NOMO-1 treated with DMSO at 0.1 percent for 48 hours (cell line): ENCODE measurements around the gene COL16A1.

Experiments used
- DNase-seq: peaks from one replicate; lab custom pipeline; 2025; ENCODE audit not compliant: unreplicated experiment; lab: John Stamatoyannopoulos, UW

Gene COL16A1

DNA sequence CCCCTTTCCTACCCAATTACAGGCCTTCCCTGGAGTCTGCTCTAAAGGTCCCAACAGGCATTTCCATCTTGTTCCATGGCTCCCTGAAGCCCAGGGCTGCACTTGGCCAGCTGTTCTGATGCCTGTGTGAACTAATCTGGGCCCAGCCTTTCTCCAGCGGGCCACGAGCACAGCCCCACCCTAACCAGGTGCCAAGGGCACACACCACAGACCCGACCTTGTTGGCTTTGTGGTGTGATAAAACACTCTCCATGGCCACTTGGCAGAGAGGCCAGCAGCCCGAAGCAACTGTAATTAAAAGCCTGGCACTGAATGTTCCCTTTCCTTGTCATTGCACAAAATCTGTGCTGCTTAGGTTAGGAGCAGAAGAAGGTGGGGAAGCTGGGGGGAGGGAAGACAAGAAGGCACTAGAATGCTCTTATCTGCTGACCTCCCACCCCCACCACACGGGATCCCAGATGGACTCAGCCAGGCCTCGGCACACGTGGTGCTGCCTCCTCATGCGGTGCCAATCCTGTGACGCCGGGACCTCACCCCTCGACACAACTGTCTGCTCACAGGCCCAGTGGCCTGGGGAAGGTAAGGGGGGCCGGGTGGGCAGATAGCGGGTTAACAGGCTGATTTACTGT, 76.4 kb downstream of the COL16A1 start:
- DNase-seq: no peak

DNA sequence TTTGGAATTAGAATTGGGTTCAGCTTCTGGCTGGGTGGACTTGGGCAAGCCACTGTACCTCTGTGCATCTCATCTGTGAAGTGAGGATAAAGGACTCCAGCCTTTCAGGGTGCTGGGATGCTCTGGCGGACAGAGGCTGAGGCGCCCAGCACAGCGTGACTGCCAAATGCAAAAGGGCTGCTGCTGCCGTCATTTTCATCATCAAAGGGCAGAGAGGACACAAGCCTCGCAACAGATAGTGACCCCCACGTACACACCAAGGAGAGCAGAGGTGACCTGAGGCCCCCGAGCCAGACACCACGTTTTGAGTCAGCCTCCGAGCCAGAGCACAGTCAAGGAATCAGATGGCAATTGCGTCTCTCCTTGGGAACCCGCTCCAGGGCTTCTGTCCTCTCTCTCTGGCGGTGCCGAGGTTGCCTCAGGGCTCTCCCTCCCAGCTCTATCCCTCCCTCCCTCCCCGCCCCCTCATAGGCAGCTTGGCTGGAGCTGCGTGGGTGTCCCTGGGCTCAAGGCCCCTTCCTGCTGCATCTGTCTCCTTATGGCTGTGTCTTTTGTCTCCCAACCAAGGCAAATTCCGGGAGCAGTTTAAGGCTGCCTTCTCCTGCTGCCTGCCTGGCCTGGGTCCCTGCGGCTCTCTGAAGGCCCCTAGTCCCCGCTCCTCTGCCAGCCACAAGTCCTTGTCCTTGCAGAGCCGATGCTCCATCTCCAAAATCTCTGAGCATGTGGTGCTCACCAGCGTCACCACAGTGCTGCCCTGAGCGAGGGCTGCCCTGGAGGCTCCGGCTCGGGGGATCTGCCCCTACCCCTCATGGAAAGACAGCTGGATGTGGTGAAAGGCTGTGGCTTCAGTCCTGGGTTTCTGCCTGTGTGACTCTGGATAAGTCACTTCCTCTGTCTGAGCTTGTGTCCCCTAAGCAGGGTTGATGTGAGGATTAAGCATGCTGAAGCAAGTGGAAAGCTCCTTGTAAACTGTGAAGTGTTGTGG, 77.3 kb downstream of the COL16A1 start:
- no peak for DNase-seq

DNA sequence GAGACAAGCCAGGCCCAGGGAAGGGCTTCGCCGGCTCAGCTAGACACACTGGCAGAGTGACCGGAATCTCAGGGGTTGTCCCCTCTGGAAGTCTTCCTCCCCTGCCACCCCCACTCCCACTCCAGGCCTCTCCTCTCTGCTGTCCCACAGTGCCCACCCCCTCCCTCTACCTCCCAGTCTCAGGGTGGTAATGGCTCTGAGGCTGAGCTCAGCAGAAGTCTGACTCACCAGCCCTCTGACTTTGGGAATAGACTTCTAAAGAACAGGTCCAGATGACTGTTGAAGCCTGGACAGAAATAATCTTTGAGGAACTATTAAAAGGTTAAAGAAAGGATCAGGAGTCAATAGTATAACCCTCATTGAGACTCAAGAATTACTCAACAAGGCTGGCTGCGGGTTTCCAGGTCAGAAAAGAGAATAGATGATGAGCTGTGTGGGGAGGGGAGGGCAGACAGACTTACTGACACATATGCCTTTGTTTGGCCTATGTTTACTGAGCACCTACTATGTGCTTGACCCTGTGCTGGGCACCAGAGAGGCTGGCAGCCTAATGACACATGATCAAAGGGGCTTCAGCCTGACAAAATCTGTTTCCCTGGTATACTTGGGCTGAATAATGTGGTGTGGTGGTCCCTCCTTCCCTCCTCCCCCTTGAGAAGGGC, 78.1 kb downstream of the COL16A1 start:
- no peak for DNase-seq

GRCh38 chr1:31624731-31625514, 78.9 kb downstream of the COL16A1 start:
- no peak for DNase-seq

GRCh38 chr1:31624309-31624708, 79.5 kb downstream of the COL16A1 start:
- DNase-seq: peak; percentile 10

DNA sequence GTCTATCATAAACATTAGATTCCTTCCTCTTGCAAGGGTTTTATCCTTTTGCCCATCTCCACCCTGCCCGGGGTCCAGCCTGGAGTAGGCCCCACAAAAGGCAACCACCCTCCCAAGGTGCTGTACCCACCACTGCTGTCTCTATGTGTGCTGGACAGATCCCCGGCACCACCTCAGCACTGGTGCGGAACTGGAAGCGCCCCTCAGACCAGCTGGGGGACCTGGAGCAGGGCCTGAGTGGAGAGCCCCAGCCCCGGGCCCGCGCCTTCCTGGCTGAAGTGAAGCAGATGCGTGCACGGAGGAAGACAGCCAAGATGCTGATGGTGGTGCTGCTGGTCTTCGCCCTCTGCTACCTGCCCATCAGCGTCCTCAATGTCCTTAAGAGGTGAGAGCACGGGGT, 80.5 kb downstream of the COL16A1 start:
- DNase-seq: no peak

GRCh38 chr1:31621847-31622730, 81.7 kb downstream of the COL16A1 start:
- no peak for DNase-seq

- no peak for DNase-seq
These were observed 82.4 kb downstream of the COL16A1 start for GRCh38 chr1:31621498-31621820.

- DNase-seq: no peak
These were observed 83.0 kb downstream of the COL16A1 start for GRCh38 chr1:31620631-31621497.

DNA sequence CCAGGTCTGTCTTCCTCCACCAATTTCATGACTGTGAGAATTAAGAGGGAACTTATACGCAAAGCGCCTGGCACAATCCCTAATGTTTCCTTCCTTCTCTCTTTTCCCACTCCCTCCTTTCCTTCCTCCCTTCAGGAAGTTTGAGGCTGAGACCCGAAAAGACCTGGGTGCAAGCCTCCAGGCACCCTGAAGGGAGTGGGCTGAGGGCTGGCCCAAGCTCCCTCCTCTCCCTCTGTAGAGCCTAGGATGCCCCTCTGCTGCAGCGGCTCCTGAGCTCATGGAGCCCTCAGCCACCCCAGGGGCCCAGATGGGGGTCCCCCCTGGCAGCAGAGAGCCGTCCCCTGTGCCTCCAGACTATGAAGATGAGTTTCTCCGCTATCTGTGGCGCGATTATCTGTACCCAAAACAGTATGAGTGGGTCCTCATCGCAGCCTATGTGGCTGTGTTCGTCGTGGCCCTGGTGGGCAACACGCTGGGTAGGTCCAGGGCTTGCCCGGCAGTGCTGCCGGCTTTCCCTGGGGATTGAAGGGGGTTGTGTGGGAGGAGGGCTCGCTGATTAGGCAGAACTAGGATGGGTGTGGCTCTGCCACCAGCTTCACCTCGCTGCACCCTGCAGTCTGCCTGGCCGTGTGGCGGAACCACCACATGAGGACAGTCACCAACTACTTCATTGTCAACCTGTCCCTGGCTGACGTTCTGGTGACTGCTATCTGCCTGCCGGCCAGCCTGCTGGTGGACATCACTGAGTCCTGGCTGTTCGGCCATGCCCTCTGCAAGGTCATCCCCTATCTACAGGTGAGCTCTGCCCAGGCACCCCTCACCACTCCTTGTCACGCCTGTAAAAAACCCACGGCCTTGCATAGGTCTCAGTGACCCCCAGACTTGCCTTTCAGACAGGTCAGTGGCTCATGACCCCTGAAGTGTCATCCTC, 84.6 kb downstream of the COL16A1 start:
- DNase-seq: no peak

DNA sequence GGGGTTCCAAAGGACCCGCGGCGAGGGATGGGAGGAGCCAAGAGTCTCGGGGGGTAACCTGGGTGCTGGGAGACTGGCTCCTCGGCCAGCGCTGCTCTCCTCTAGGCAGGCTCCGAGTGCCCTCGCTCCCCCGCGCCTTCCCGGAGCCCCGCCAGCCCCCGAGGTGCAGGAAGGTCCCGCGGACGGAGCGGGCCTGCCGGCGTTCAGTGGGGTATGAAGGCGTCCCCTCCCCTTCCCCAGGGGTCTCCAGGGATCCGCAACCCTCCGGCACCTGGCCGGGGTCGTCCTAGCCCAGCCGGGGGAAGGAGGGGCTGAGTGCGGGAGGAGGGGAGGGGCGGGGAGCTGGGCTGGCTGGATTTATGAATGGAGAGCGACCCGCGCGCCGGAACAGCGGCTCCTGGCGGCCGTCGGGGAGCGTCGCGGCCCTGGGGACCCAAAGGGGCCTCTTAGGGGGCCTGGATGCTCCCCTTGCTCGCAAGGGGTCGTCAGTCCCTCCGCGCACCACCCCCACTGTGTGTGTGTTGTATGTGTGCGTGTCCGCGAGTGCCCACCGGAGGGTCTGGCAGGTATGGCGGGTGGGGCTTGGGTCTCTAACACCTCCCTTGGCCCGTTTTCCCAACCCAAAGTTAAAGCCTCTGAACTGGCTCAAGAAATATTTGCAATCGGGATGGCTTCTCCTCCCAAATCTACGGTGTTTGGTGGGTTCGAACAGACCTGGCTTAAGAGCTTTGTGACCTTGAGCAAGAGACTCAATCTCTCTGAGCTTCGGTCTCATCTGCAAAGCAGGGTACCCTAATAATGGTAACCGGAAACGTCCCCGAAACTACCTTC, 85.7 kb downstream of the COL16A1 start:
- peak; percentile 57 for DNase-seq

DNA sequence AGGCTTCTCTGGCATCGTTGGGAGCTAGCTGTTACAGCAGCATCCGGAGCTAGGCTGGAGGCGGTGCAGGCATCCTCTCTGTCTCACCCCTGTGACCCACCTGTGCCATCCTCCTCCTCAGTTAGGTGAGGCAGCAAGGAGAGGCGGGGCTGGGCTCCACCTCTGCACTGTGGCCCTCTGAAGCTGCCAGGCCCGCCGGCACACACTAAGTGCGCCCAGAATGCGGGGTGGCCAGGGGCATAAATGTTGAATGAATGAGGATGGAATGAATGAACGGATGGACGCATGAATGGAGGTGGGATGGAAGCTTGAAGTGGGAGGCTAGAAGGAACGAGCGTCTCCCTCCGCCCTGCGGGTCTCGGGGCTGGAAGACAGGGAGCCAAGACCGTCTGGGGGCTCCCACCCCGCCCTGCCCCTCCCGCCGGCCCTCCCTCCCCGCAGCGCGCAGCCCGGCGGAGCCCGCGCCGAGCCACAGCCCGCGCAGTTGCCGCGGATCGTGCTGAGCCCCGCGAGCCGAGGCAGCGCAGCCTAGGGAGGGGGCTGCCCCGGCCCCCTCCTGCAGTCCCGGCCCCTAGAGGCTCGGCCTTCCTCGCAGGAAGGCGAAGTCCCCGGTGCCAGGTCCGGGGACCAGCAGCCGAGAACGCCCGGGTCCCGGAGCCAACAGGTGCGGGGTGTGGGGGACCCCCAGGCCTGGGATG, 86.5 kb downstream of the COL16A1 start, which contains the start of gene HCRTR1:
TSS of gene HCRTR1 (plus strand) at position 472 of the 698 bp plus-strand sequence. CDS start 1,504 bp downstream, outside the sequence.
- DNase-seq: no peak

DNA sequence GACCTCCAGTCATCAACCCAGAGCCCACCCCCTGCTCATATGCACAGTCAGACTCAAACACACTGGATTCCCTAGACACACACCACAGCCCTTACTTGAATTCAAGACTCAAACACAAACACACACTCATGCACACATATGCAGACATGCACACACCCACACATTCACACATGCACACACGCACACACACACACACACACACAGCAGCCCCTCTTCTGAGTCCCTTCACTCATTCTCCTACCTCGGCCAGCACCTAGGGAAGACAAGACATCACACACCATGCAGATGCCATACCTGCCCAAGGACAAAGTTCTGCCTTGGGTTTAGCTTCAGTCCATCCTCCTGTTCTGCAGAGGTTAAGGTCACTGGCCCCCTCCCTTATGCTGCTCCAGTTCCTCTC, 87.9 kb downstream of the COL16A1 start:
- no peak for DNase-seq

DNA sequence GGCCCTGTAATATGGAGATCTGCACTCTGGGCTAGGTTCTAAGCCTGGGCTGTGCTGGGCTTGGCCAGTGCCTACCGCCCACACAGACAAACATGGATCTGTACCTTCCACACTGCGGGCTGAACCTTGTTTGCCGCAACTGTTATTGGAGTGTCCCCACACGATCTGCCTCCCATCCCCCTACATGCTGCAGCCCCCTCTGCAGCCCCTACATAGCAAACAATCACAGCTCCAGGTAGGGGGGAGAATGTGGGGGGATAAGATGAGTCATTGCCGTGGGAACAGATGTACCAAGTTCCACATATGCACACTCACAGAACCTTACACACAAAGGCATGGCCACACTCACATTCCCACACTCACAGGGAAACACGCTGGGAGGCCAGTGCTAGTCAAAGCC, 88.4 kb downstream of the COL16A1 start:
- no peak for DNase-seq

DNA sequence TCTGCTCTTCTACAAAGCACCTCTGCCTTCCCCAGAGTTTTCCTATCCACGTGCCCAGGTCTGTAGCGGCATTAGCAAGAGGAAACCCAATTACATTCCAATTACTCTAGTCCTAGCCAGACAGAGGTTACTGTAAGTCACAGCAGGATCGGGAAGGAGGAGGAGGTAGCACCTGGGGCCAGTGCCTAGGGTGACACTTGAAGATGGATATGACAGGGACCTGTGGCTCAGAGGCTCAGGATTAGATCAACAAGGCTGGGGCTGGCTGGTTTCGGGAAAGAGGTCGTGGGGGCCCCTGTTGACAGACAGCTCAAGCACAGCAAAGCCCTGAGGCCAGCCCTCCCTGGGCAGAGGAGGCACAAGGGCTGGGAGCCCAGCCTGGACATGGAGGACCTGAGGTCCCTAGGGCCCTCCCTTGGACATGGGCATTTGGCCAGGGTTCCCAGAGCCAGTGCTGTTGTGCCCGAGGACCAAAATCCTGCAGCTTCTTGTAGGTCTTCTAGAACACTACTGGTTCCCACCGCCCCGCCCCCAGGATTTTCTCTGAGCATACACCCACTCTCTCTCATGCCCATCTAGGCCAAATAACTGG, 89.3 kb downstream of the COL16A1 start:
- DNase-seq: no peak

GRCh38 chr1:31609514-31610118, 94.2 kb downstream of the COL16A1 start:
- DNase-seq: peak; percentile 28
